HG02763 (cell line): ENCODE results near the gene KLHL34.

Source experiments
- ATAC-seq: cut with Tn5 transposase; IDR thresholded peaks from one replicate; pipeline ENCODE4 v1.9.1; 2021; ENCODE audit warnings: mild to moderate bottlenecking, moderate library complexity; ENCODE audit not compliant: unreplicated experiment

KLHL34 gene

GRCh38 chrX:21656587-21657317 lies 1.4 kb downstream of the KLHL34 start:
- no peak for ATAC-seq

- no peak for ATAC-seq
These were observed 2.1 kb downstream of the KLHL34 start for GRCh38 chrX:21655901-21656586.

- no peak for ATAC-seq
These were observed 12.2 kb downstream of the KLHL34 start for GRCh38 chrX:21645886-21646285.

GRCh38 chrX:21645431-21645830 lies 12.7 kb downstream of the KLHL34 start:
- no peak for ATAC-seq

GRCh38 chrX:21639775-21640174 lies 18.4 kb downstream of the KLHL34 start:
- ATAC-seq, result no peak

- no peak for ATAC-seq
These were observed 19.8 kb downstream of the KLHL34 start for GRCh38 chrX:21638311-21638710.

GRCh38 chrX:21632027-21632426 lies 26.1 kb downstream of the KLHL34 start:
- no peak for ATAC-seq

GRCh38 chrX:21623778-21624501 lies 34.2 kb downstream of the KLHL34 start:
- no peak for ATAC-seq

GRCh38 chrX:21620234-21620633 lies 37.9 kb downstream of the KLHL34 start:
- ATAC-seq, result no peak

GRCh38 chrX:21616386-21616785 lies 41.7 kb downstream of the KLHL34 start:
- ATAC-seq, result no peak

- ATAC-seq, result no peak
These were observed 46.0 kb downstream of the KLHL34 start for GRCh38 chrX:21612154-21612553.

GRCh38 chrX:21610168-21610567 lies 48.0 kb downstream of the KLHL34 start:
- no peak for ATAC-seq

GRCh38 chrX:21606002-21606401 lies 52.1 kb downstream of the KLHL34 start:
- no peak for ATAC-seq
